Measurements from ENCODE around the gene ITGB6.

DNA sequence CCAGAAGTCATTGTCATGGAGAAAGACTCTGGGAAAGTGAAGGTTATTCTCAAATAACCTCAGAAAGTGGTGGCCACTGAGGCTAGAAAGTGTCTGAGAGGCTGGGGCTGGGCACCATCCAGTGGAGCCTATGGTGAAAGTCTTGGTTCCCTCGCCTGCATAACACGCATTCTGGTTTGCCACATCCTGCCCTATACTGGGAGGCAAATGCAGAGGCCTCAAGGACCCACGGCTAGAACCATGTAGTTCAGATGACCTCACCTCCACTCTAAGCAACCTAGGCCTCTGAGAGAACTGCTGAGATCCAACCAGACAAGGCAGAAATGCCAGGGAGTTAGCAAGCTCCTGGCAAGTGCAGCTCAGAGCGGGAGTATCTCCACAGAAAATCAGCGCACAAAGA, 5.1 kb downstream of the ITGB6 start:
- TF ChIP-seq, protein P1, sequence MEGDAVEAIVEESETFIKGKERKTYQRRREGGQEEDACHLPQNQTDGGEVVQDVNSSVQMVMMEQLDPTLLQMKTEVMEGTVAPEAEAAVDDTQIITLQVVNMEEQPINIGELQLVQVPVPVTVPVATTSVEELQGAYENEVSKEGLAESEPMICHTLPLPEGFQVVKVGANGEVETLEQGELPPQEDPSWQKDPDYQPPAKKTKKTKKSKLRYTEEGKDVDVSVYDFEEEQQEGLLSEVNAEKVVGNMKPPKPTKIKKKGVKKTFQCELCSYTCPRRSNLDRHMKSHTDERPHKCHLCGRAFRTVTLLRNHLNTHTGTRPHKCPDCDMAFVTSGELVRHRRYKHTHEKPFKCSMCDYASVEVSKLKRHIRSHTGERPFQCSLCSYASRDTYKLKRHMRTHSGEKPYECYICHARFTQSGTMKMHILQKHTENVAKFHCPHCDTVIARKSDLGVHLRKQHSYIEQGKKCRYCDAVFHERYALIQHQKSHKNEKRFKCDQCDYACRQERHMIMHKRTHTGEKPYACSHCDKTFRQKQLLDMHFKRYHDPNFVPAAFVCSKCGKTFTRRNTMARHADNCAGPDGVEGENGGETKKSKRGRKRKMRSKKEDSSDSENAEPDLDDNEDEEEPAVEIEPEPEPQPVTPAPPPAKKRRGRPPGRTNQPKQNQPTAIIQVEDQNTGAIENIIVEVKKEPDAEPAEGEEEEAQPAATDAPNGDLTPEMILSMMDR (IDR thresholded peaks at IDR 0.05; ENCODE audit: insufficient read depth, low read length) = no peak
- TF ChIP-seq POLR2AphosphoS5 (IDR thresholded peaks at IDR 0.05; ENCODE audit: low read depth) (no peak), SPI1 (IDR thresholded peaks at IDR 0.05; ENCODE audit: borderline replicate concordance, low read depth) (no peak), GABPA (IDR thresholded peaks at IDR 0.05; ENCODE audit: low read depth) (no peak)
- TF ChIP-seq, protein P2, sequence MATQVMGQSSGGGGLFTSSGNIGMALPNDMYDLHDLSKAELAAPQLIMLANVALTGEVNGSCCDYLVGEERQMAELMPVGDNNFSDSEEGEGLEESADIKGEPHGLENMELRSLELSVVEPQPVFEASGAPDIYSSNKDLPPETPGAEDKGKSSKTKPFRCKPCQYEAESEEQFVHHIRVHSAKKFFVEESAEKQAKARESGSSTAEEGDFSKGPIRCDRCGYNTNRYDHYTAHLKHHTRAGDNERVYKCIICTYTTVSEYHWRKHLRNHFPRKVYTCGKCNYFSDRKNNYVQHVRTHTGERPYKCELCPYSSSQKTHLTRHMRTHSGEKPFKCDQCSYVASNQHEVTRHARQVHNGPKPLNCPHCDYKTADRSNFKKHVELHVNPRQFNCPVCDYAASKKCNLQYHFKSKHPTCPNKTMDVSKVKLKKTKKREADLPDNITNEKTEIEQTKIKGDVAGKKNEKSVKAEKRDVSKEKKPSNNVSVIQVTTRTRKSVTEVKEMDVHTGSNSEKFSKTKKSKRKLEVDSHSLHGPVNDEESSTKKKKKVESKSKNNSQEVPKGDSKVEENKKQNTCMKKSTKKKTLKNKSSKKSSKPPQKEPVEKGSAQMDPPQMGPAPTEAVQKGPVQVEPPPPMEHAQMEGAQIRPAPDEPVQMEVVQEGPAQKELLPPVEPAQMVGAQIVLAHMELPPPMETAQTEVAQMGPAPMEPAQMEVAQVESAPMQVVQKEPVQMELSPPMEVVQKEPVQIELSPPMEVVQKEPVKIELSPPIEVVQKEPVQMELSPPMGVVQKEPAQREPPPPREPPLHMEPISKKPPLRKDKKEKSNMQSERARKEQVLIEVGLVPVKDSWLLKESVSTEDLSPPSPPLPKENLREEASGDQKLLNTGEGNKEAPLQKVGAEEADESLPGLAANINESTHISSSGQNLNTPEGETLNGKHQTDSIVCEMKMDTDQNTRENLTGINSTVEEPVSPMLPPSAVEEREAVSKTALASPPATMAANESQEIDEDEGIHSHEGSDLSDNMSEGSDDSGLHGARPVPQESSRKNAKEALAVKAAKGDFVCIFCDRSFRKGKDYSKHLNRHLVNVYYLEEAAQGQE (IDR thresholded peaks at IDR 0.05; ENCODE audit: insufficient replicate concordance, low read depth) = no peak
